Measurements from ENCODE around the gene TPSAB1.

Gene TPSAB1

GRCh38 chr16:1272453-1273198 is 32.1 kb downstream of the TPSAB1 start:
- no peak overlapping the region for H3K4me3 ChIP-seq (IDR thresholded peaks at IDR 0.05; ENCODE audit: insufficient read depth, low read depth, low read length)
- H3K27ac ChIP-seq: no peak overlapping the region
- H2AFZ ChIP-seq (ENCODE audit: low read depth): no peak overlapping the region
- H3K4me2 ChIP-seq: no peak overlapping the region
- no peaks in the 10 kb centered on the region for H4K20me1 ChIP-seq (ENCODE audit: insufficient read depth)
- no peaks in the 10 kb centered on the region for H3K79me2 ChIP-seq (ENCODE audit: insufficient read depth, low read depth)
- no peak for TF ChIP-seq CTCF (conservative IDR thresholded peaks at IDR 0.05; ENCODE audit: low read depth, low read length)
- H3K27me3 ChIP-seq (ENCODE audit: insufficient read depth, low read depth): peaks cover 92% of the 10 kb centered on the region
- H3K4me1 ChIP-seq (ENCODE audit: low read depth, poor library complexity, severe bottlenecking): no peaks in the 10 kb centered on the region
- no peak overlapping the region for H3K9ac ChIP-seq
- no peaks in the 10 kb centered on the region for H3K36me3 ChIP-seq (ENCODE audit: insufficient read depth)

- Histone ChIP-seq H3K27ac (no peak overlapping the region), H3K27me3 (ENCODE audit: insufficient read depth, low read depth) (peaks cover 92% of the 10 kb centered on the region)
Measured at GRCh38 chr16:1273816-1274215, 33.3 kb downstream of the TPSAB1 start.

GRCh38 chr16:1274767-1275166 is 34.3 kb downstream of the TPSAB1 start:
- no peak overlapping the region for H3K4me2 ChIP-seq
- H3K4me1 ChIP-seq (ENCODE audit: low read depth, poor library complexity, severe bottlenecking): no peaks in the 10 kb centered on the region
- no peaks in the 10 kb centered on the region for H3K79me2 ChIP-seq (ENCODE audit: insufficient read depth, low read depth)
- no peak for TF ChIP-seq CTCF (conservative IDR thresholded peaks at IDR 0.05; ENCODE audit: low read depth, low read length)
- no peak overlapping the region for H3K9ac ChIP-seq
- H4K20me1 ChIP-seq (ENCODE audit: insufficient read depth): no peaks in the 10 kb centered on the region
- H3K36me3 ChIP-seq (ENCODE audit: insufficient read depth): no peaks in the 10 kb centered on the region
- no peak overlapping the region for H3K27ac ChIP-seq
- no peak overlapping the region for H2AFZ ChIP-seq (ENCODE audit: low read depth)
- H3K27me3 ChIP-seq (ENCODE audit: insufficient read depth, low read depth): peaks cover 92% of the 10 kb centered on the region
- H3K4me3 ChIP-seq (IDR thresholded peaks at IDR 0.05; ENCODE audit: insufficient read depth, low read depth, low read length): no peak overlapping the region

More at GRCh38 chr16:1273816-1274215, 33.3 kb downstream of the TPSAB1 start:
- Histone ChIP-seq H3K36me3 (ENCODE audit: insufficient read depth) (no peaks in the 10 kb centered on the region), H2AFZ (ENCODE audit: low read depth) (no peak overlapping the region), H3K4me3 (IDR thresholded peaks at IDR 0.05; ENCODE audit: insufficient read depth, low read depth, low read length) (no peak overlapping the region), H3K79me2 (ENCODE audit: insufficient read depth, low read depth) (no peaks in the 10 kb centered on the region), H3K4me1 (ENCODE audit: low read depth, poor library complexity, severe bottlenecking) (no peaks in the 10 kb centered on the region), H4K20me1 (ENCODE audit: insufficient read depth) (no peaks in the 10 kb centered on the region), H3K9ac (no peak overlapping the region), H3K4me2 (no peak overlapping the region)
- TF ChIP-seq CTCF (conservative IDR thresholded peaks at IDR 0.05; ENCODE audit: low read depth, low read length): no peak

- no peak for TF ChIP-seq CTCF (conservative IDR thresholded peaks at IDR 0.05; ENCODE audit: low read depth, low read length)
- no peaks in the 10 kb centered on the region for H3K36me3 ChIP-seq (ENCODE audit: insufficient read depth)
- H2AFZ ChIP-seq (ENCODE audit: low read depth): no peak overlapping the region
- H3K27ac ChIP-seq: no peak overlapping the region
- no peaks in the 10 kb centered on the region for H3K4me1 ChIP-seq (ENCODE audit: low read depth, poor library complexity, severe bottlenecking)
- no peaks in the 10 kb centered on the region for H4K20me1 ChIP-seq (ENCODE audit: insufficient read depth)
- peaks cover 92% of the 10 kb centered on the region for H3K27me3 ChIP-seq (ENCODE audit: insufficient read depth, low read depth)
- H3K4me3 ChIP-seq (IDR thresholded peaks at IDR 0.05; ENCODE audit: insufficient read depth, low read depth, low read length): no peak overlapping the region
- no peaks in the 10 kb centered on the region for H3K79me2 ChIP-seq (ENCODE audit: insufficient read depth, low read depth)
- H3K4me2 ChIP-seq: no peak overlapping the region
- H3K9ac ChIP-seq: no peak overlapping the region
Measured at GRCh38 chr16:1275791-1276579, 35.5 kb downstream of the TPSAB1 start.
